Neural progenitor cell (in vitro differentiated cells): ENCODE measurements around the gene KRTAP10-3. TPM values are rescaled to one million over a fixed set of nuclear protein-coding genes. Genes with fewer than 3 reads are reported as not detected.
"Not testable (repeated sequence)": the region's sequence is repeated elsewhere in the genome, so short reads cannot be mapped to it uniquely, and the experiment has no call there.

Experiments used
- DNase-seq: peaks from one replicate; pipeline ENCODE4 v3.0.0-alpha.2; 2016; ENCODE audit warnings: low spot score
- H2AFZ ChIP-seq: fragments of 200-600 bp; sonication (generic); replicated peaks from 2 replicates; pipeline ENCODE4 v1.6.1; 2016; ENCODE audit warnings: antibody characterized with exemption
- H3F3A ChIP-seq: fragments of 200-600 bp; sonication (generic); 2 replicates; pipeline ENCODE4 v1.6.1; 2016; ENCODE audit warnings: antibody characterized with exemption, low read depth
- H3K27ac ChIP-seq: fragments of 200-600 bp; sonication (generic); 2 replicates; pipeline ENCODE4 v1.5.1; 2016; ENCODE audit warnings: mild to moderate bottlenecking
- H3K27me3 ChIP-seq: fragments of 200-600 bp; sonication (generic); 2 replicates; pipeline ENCODE4 v1.6.1; 2016; ENCODE audit warnings: mild to moderate bottlenecking, moderate library complexity
- H3K36me3 ChIP-seq: fragments of 200-600 bp; sonication (generic); 2 replicates; pipeline ENCODE4 v1.5.1; 2016
- H3K4me1 ChIP-seq: fragments of 200-600 bp; sonication (generic); 2 replicates; pipeline ENCODE4 v1.6.1; 2016; ENCODE audit warnings: mixed run types
- H3K4me2 ChIP-seq: fragments of 200-600 bp; sonication (generic); 2 replicates; pipeline ENCODE4 v1.6.1; 2016
- H3K4me3 ChIP-seq: fragments of 200-600 bp; sonication (generic); 2 replicates; pipeline ENCODE4 v1.5.1; 2016
- H3K79me2 ChIP-seq: fragments of 200-600 bp; sonication (generic); 2 replicates; pipeline ENCODE4 v1.6.1; 2016; ENCODE audit warnings: low read depth
- H3K9ac ChIP-seq: fragments of 200-600 bp; sonication (generic); 2 replicates; pipeline ENCODE4 v1.6.1; 2016
- H3K9me3 ChIP-seq: fragments of 200-600 bp; sonication (generic); 2 replicates; pipeline ENCODE4 v1.5.1; 2016; ENCODE audit warnings: low read depth
- H4K20me1 ChIP-seq: fragments of 200-600 bp; sonication (generic); 2 replicates; pipeline ENCODE4 v1.6.1; 2016; ENCODE audit warnings: low read depth
- H3K27ac Mint-ChIP-seq: 3 replicates; pipeline ENCODE4 v1.8.0; 2021; ENCODE audit warnings: mixed read lengths
- H3K27me3 Mint-ChIP-seq: 2 replicates; pipeline ENCODE4 v1.8.0; 2022; ENCODE audit warnings: low read depth, mild to moderate bottlenecking, inconsistent platforms, moderate library complexity, mixed read lengths; ENCODE audit not compliant: insufficient read depth
- H3K36me3 Mint-ChIP-seq: 3 replicates; pipeline ENCODE4 v1.8.0; 2021; ENCODE audit warnings: mixed read lengths
- H3K4me1 Mint-ChIP-seq: 3 replicates; pipeline ENCODE4 v1.8.0; 2021; ENCODE audit warnings: mixed read lengths
- H3K4me3 Mint-ChIP-seq: 3 replicates; pipeline ENCODE4 v1.8.0; 2021; ENCODE audit warnings: mild to moderate bottlenecking, moderate library complexity, mixed read lengths
- H3K9me3 Mint-ChIP-seq: 3 replicates; pipeline ENCODE4 v1.8.0; 2020; ENCODE audit warnings: mixed read lengths
- CTCF ChIP-seq: fragments of 200-600 bp; sonication (generic); IDR thresholded peaks from 2 replicates; pipeline ENCODE4 v1.5.1; 2017; ENCODE audit warnings: antibody characterized with exemption, mild to moderate bottlenecking
- EZH2 ChIP-seq: fragments of 200-600 bp; sonication (generic); IDR thresholded peaks from 2 replicates; pipeline ENCODE4 v1.6.1; 2017; ENCODE audit warnings: antibody characterized with exemption, mild to moderate bottlenecking, moderate library complexity
- EZH2phosphoT487 ChIP-seq: fragments of 200-600 bp; sonication (generic); IDR thresholded peaks from 2 replicates; pipeline ENCODE4 v1.6.1; 2017; ENCODE audit warnings: antibody characterized with exemption
- total RNA-seq: library from RNA; depleted of rRNA; stranded (reverse); fragments of >200 nt; gene quantifications from 2 replicates; pipeline ENCODE4 v1.2.3, GENCODE V29; 2015; ENCODE audit warnings: low replicate concordance

KRTAP10-3 gene
- total RNA-seq, 1 donor from 2014 or later = not detected

GRCh38 chr21:44582055-44582454, 23.5 kb upstream of the KRTAP10-3 start:
- peaks cover 13% of the 10 kb centered on the region for H3K4me1 ChIP-seq
- Mint-ChIP-seq H3K36me3 (no peaks in the 10 kb centered on the region), H3K9me3 (peaks cover 37% of the 10 kb centered on the region), H3K4me3 (no peak overlapping the region), H3K27ac (peak overlapping the region; percentile 36), H3K27me3 (peaks cover 2% of the 10 kb centered on the region), H3K4me1 (peaks cover 10% of the 10 kb centered on the region)
- peaks cover 14% of the 10 kb centered on the region for H3F3A ChIP-seq
- H3K4me3 ChIP-seq = no peak overlapping the region
- H2AFZ ChIP-seq = no peak overlapping the region
- no peak for TF ChIP-seq CTCF
- no peak for TF ChIP-seq EZH2
- no peak for TF ChIP-seq EZH2phosphoT487
- DNase-seq = no peak
- H3K79me2 ChIP-seq = no peaks in the 10 kb centered on the region
- no peaks in the 10 kb centered on the region for H3K36me3 ChIP-seq
- peaks cover 7% of the 10 kb centered on the region for H3K9me3 ChIP-seq
- H3K27ac ChIP-seq = no peak overlapping the region
- no peaks in the 10 kb centered on the region for H4K20me1 ChIP-seq
- no peak overlapping the region for H3K9ac ChIP-seq
- no peak overlapping the region for H3K4me2 ChIP-seq
- no peaks in the 10 kb centered on the region for H3K27me3 ChIP-seq

GRCh38 chr21:44581158-44581557, 22.6 kb upstream of the KRTAP10-3 start:
- Mint-ChIP-seq H3K36me3 (no peaks in the 10 kb centered on the region), H3K4me1 (peaks cover 10% of the 10 kb centered on the region), H3K9me3 (peaks cover 42% of the 10 kb centered on the region), H3K4me3 (no peak overlapping the region), H3K27ac (no peak overlapping the region), H3K27me3 (no peaks in the 10 kb centered on the region)
- Histone ChIP-seq H3K27ac (no peak overlapping the region), H3K4me2 (no peak overlapping the region), H3K9ac (no peak overlapping the region), H3K4me3 (no peak overlapping the region), H3K27me3 (no peaks in the 10 kb centered on the region), H4K20me1 (no peaks in the 10 kb centered on the region), H3F3A (peaks cover 14% of the 10 kb centered on the region), H3K4me1 (peaks cover 13% of the 10 kb centered on the region), H2AFZ (no peak overlapping the region), H3K36me3 (no peaks in the 10 kb centered on the region), H3K79me2 (no peaks in the 10 kb centered on the region), H3K9me3 (peaks cover 10% of the 10 kb centered on the region)
- DNase-seq = no peak
- TF ChIP-seq EZH2phosphoT487 = no peak
- no peak for TF ChIP-seq EZH2
- no peak for TF ChIP-seq CTCF

- H3K4me2 ChIP-seq, H3K27ac Mint-ChIP-seq, H3K79me2 ChIP-seq, H3K4me3 Mint-ChIP-seq, H3K36me3 ChIP-seq, H3K27me3 ChIP-seq, H3K9me3 ChIP-seq, H2AFZ ChIP-seq, H3K9ac ChIP-seq, H3K4me3 ChIP-seq, H3K27ac ChIP-seq, H3K27me3 Mint-ChIP-seq, H4K20me1 ChIP-seq, DNase-seq, H3K36me3 Mint-ChIP-seq, H3K4me1 Mint-ChIP-seq: not testable (repeated sequence)
- Histone ChIP-seq H3K4me1 (peaks cover 13% of the 10 kb centered on the region), H3F3A (peaks cover 14% of the 10 kb centered on the region)
- H3K9me3 Mint-ChIP-seq = peaks cover 44% of the 10 kb centered on the region
Measured at GRCh38 chr21:44580231-44580821, 21.7 kb upstream of the KRTAP10-3 start, which contains the start of gene KRTAP10-5. Gene KRTAP10-5 (minus strand): TSS chr21:44580604. CDS start chr21:44580578, 26 bp downstream.

GRCh38 chr21:44579833-44580144, 21.2 kb upstream of the KRTAP10-3 start:
- peaks cover 14% of the 10 kb centered on the region for H3F3A ChIP-seq
- peaks cover 11% of the 10 kb centered on the region for H3K4me1 Mint-ChIP-seq
- H3K9me3 Mint-ChIP-seq = peaks cover 44% of the 10 kb centered on the region
- TF ChIP-seq CTCF = no peak
- H3K4me3 Mint-ChIP-seq = no peak overlapping the region
- no peaks in the 10 kb centered on the region for H4K20me1 ChIP-seq
- no peak overlapping the region for H3K27ac Mint-ChIP-seq
- H3K4me1 ChIP-seq = peaks cover 13% of the 10 kb centered on the region
- no peaks in the 10 kb centered on the region for H3K36me3 Mint-ChIP-seq
- no peak for DNase-seq
- no peak overlapping the region for H3K9ac ChIP-seq
- no peak overlapping the region for H3K4me3 ChIP-seq
- no peak overlapping the region for H3K27ac ChIP-seq
- H3K9me3 ChIP-seq = peaks cover 10% of the 10 kb centered on the region
- H2AFZ ChIP-seq = no peak overlapping the region
- H3K79me2 ChIP-seq = no peaks in the 10 kb centered on the region
- no peaks in the 10 kb centered on the region for H3K27me3 ChIP-seq
- peaks cover 4% of the 10 kb centered on the region for H3K27me3 Mint-ChIP-seq
- H3K36me3 ChIP-seq = no peaks in the 10 kb centered on the region
- no peak overlapping the region for H3K4me2 ChIP-seq
